ENCODE data around the gene LINGO4. TPM values are rescaled to one million over a fixed set of nuclear protein-coding genes. Genes with fewer than 3 reads are reported as not detected.
A peak's percentile ranks its signal among the peaks of the same experiment; 100 is the strongest.
"Not testable (repeated sequence)": the region's sequence is repeated elsewhere in the genome, so short reads cannot be mapped to it uniquely, and the experiment has no call there.

The LINGO4 gene
- total RNA-seq, 1 experiment from 2014 or later: not detected

DNA sequence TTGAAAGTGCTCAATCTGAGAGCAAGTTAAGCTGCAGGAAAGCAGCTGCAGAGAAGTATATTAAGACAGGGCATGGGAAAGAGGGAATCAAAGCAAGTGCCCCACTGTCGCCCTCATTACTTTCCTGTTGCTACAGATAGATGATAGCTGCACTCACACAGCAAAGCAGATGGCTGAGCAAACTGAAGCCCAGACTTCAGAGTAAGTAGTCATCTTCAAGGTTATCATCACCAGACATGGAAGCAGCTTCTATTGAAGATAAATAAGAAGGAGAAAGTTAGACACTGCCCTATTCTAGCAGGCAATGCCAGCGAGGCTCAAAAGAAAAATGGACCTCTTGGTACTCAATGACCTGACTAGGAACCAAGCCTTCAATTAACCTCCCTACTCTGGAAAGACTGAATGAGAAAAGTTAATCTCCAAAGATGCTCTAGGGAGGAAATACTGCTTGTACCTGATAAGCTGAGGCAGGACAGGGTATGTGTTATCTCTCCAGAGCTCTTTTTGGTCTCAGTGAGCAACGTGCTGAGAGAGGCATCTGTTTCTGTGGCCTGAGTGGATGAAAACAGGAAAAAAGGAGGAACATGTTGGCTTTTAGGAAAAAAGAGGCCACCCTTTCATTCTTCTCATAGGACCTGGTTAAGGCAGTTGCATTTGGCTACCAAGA lies 30.8 kb downstream of the LINGO4 start:
- Histone ChIP-seq H3K9me3 (ENCODE audit: insufficient read depth, low read depth) (no peaks in the 10 kb centered on the region), H3K4me1 (replicated peaks; ENCODE audit: insufficient read depth) (peaks cover 15% of the 10 kb centered on the region), H3F3A (ENCODE audit: insufficient read depth, low read depth) (peaks cover 4% of the 10 kb centered on the region; the same call in 1 of the 2 replicates), H3K79me2 (ENCODE audit: low read depth) (no peaks in the 10 kb centered on the region), H3K4me3 (no peak overlapping the region), H3K4me2 (peak overlapping the region; percentile 42), H4K20me1 (ENCODE audit: insufficient read depth) (no peaks in the 10 kb centered on the region), H3K36me3 (ENCODE audit: low read depth) (no peaks in the 10 kb centered on the region), H2AFZ (no peak overlapping the region), H3K9me2 (ENCODE audit: insufficient read depth) (no peaks in the 10 kb centered on the region), H3K27me3 (ENCODE audit: insufficient read depth, low read depth) (no peaks in the 10 kb centered on the region), H3K27ac (peak overlapping the region; percentile 56)
- CTCF ChIA-PET: no interaction called here
- TF ChIP-seq CTCF (conservative IDR thresholded peaks at IDR 0.05) (no peak), EZH2 (IDR thresholded peaks at IDR 0.05; ENCODE audit: low read depth) (no peak)
- DNase-seq: no peak
- POLR2A ChIA-PET (ENCODE audit: unreplicated experiment): no interaction called here
- BruUV-seq (replicated peaks): no TSS peak
- intact Hi-C loops (cut with micrococcal nuclease; ENCODE audit: unreplicated experiment): no loop called here

- no peaks in the 10 kb centered on the region for H3K36me3 ChIP-seq (ENCODE audit: low read depth)
- no peak for TF ChIP-seq EZH2 (IDR thresholded peaks at IDR 0.05; ENCODE audit: low read depth)
- TF ChIP-seq CTCF (conservative IDR thresholded peaks at IDR 0.05): no peak
- H3K27me3 ChIP-seq (ENCODE audit: insufficient read depth, low read depth): no peaks in the 10 kb centered on the region
- peak overlapping the region; percentile 56 for H3K27ac ChIP-seq
- intact Hi-C loops (cut with micrococcal nuclease; ENCODE audit: unreplicated experiment): no loop called here
- BruUV-seq (replicated peaks): no TSS peak
- peaks cover 15% of the 10 kb centered on the region for H3K4me1 ChIP-seq (replicated peaks; ENCODE audit: insufficient read depth)
- ChIA-PET POLR2A (ENCODE audit: unreplicated experiment) (no interaction called here), CTCF (no interaction called here)
- no peak overlapping the region for H2AFZ ChIP-seq
- H3K79me2 ChIP-seq (ENCODE audit: low read depth): no peaks in the 10 kb centered on the region
- H3K9me3 ChIP-seq (ENCODE audit: insufficient read depth, low read depth): no peaks in the 10 kb centered on the region
- peak; percentile 20 to 83 for DNase-seq
- no peaks in the 10 kb centered on the region for H3K9me2 ChIP-seq (ENCODE audit: insufficient read depth)
- peak overlapping the region; percentile 42 for H3K4me2 ChIP-seq
- no peaks in the 10 kb centered on the region for H4K20me1 ChIP-seq (ENCODE audit: insufficient read depth)
- H3F3A ChIP-seq (ENCODE audit: insufficient read depth, low read depth): peaks cover 4% of the 10 kb centered on the region; the same call in 1 of the 2 replicates
- no peak overlapping the region for H3K4me3 ChIP-seq
Measured at GRCh38 chr1:151773702-151774101, 31.5 kb downstream of the LINGO4 start.

DNA sequence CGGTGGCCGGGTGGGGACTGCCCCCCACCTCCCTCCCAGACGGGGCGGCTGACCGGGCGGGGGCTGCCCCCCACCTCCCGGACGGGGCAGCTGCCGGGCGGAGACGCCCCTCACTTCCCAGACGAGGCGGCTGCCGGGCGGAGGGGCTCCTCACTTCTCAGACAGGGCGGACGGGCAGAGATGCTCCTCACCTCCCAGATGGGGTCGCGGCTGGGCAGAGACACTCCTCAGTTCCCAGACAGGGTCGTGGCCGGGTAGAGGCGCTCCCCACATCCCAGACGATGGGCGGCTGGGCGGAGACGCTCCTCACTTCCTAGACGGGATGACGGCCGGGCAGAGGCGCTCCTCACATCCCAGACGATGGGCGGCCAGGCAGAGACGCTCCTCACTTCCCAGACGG lies 35.9 kb downstream of the LINGO4 start:
- H3K27me3 ChIP-seq (ENCODE audit: insufficient read depth, low read depth); H3K9me2 ChIP-seq (ENCODE audit: insufficient read depth); H3K4me2 ChIP-seq; DNase-seq; H3K79me2 ChIP-seq (ENCODE audit: low read depth); H4K20me1 ChIP-seq (ENCODE audit: insufficient read depth); H3K9me3 ChIP-seq (ENCODE audit: insufficient read depth, low read depth); CTCF ChIA-PET; POLR2A ChIA-PET (ENCODE audit: unreplicated experiment); H2AFZ ChIP-seq; H3K4me3 ChIP-seq; H3K27ac ChIP-seq; BruUV-seq (replicated peaks); H3K36me3 ChIP-seq (ENCODE audit: low read depth): not testable (repeated sequence)
- intact Hi-C loops (cut with micrococcal nuclease; ENCODE audit: unreplicated experiment): loop anchor here (10.0 kb wide), 1 partner anchor 236 kb away; no protein-coding TSS in a partner anchor
- Histone ChIP-seq H3K4me1 (replicated peaks; ENCODE audit: insufficient read depth) (peaks cover 36% of the 10 kb centered on the region), H3F3A (ENCODE audit: insufficient read depth, low read depth) (peaks cover 12% of the 10 kb centered on the region; the same call in 1 of the 2 replicates)

- Histone ChIP-seq H3K4me2 (peak overlapping the region; percentile 73), H3K4me1 (replicated peaks; ENCODE audit: insufficient read depth) (peaks cover 31% of the 10 kb centered on the region), H3K4me3 (peak overlapping the region; percentile 38; the same call in 1 of the 2 replicates), H2AFZ (peak overlapping the region; percentile 72; the same call in 1 of the 2 replicates), H3K79me2 (ENCODE audit: low read depth) (0 out of 2 replicates have a peak, but pooled peaks cover 10% of the 10 kb centered on the region), H3K27ac (peak overlapping the region; percentile 70)
- POLR2A ChIA-PET (ENCODE audit: unreplicated experiment): interaction anchor here (0.8 kb wide), 1 partner anchor 87 kb away, joined by 5 read pairs; no protein-coding TSS in a partner anchor
- intact Hi-C loops (cut with micrococcal nuclease; ENCODE audit: unreplicated experiment): loop anchor here (10.0 kb wide), 1 partner anchor 236 kb away; no protein-coding TSS in a partner anchor
- H3K36me3 ChIP-seq (ENCODE audit: low read depth); CTCF ChIA-PET; BruUV-seq (replicated peaks); H3F3A ChIP-seq (ENCODE audit: insufficient read depth, low read depth); H4K20me1 ChIP-seq (ENCODE audit: insufficient read depth); H3K9me3 ChIP-seq (ENCODE audit: insufficient read depth, low read depth); H3K27me3 ChIP-seq (ENCODE audit: insufficient read depth, low read depth); H3K9me2 ChIP-seq (ENCODE audit: insufficient read depth): not testable (repeated sequence)
- peak; percentile 38 to 83 for DNase-seq
Measured at GRCh38 chr1:151768351-151769066, 36.7 kb downstream of the LINGO4 start.
